ENCODE measurements around the gene CTCF.

- TF ChIP-seq CTCF (conservative IDR thresholded peaks at IDR 0.05; ENCODE audit: low read depth, low read length) (no peak), EZH2 (IDR thresholded peaks at IDR 0.05; ENCODE audit: low read length, unreplicated experiment) (no peak), EZH2phosphoT487 (IDR thresholded peaks at IDR 0.05; ENCODE audit: borderline replicate concordance, low read length) (no peak)
Measured at GRCh38 chr16:67657751-67658518, 95.6 kb downstream of the CTCF start.
